GM12878 (cell line): ENCODE data around the gene ANTXR1.

Experiments
- BCL11A ChIP-seq: IDR thresholded peaks from 2 replicates; pipeline ENCODE4 v1.6.1; 2011; ENCODE audit warnings: low read depth, low read length
- EZH2 ChIP-seq: IDR thresholded peaks from 2 replicates; pipeline ENCODE4 v1.6.1; 2012; ENCODE audit warnings: low read depth, mild to moderate bottlenecking, control low read depth, inconsistent platforms, low read length, borderline replicate concordance; ENCODE audit not compliant: control insufficient read depth
- POLR2AphosphoS5 ChIP-seq: IDR thresholded peaks from 2 replicates; pipeline ENCODE4 v1.6.1; 2011; ENCODE audit warnings: mild to moderate bottlenecking, low read length, inconsistent platforms
- RBBP5 ChIP-seq: fragments of 200-600 bp; sonication (generic); conservative IDR thresholded peaks from 2 replicates; pipeline ENCODE4 v1.6.1; 2016
- TF ChIP-seq, protein P1 (sequence below), 3 experiments: IDR thresholded peaks in 2 of 3; conservative IDR thresholded peaks in 1 of 3; 2 replicates each; pipeline ENCODE4 v1.5.1; 2011; ENCODE audit warnings: low read depth in 3 of 3, low read length in 3 of 3, mild to moderate bottlenecking in 3 of 3, control low read depth in 2 of 3, moderate library complexity in 2 of 3, inconsistent platforms in 1 of 3, mixed read lengths in 1 of 3; ENCODE audit not compliant: control insufficient read depth in 2 of 3, insufficient read depth in 1 of 3; ENCODE audit errors: extremely low read depth in 1 of 3
- TF ChIP-seq, protein P2 (sequence below): IDR thresholded peaks from 2 replicates; pipeline ENCODE4 v1.6.1; 2012; ENCODE audit warnings: improper control_type of control experiment, low read depth, low read length; ENCODE audit not compliant: insufficient replicate concordance
- TF ChIP-seq, protein P3 (sequence below): fragments of 450-650 bp; formaldehyde crosslinking; IDR thresholded peaks from 2 replicates; pipeline ENCODE4 v1.4.0; 2020; ENCODE audit warnings: mild to moderate bottlenecking, moderate library complexity

DNA sequence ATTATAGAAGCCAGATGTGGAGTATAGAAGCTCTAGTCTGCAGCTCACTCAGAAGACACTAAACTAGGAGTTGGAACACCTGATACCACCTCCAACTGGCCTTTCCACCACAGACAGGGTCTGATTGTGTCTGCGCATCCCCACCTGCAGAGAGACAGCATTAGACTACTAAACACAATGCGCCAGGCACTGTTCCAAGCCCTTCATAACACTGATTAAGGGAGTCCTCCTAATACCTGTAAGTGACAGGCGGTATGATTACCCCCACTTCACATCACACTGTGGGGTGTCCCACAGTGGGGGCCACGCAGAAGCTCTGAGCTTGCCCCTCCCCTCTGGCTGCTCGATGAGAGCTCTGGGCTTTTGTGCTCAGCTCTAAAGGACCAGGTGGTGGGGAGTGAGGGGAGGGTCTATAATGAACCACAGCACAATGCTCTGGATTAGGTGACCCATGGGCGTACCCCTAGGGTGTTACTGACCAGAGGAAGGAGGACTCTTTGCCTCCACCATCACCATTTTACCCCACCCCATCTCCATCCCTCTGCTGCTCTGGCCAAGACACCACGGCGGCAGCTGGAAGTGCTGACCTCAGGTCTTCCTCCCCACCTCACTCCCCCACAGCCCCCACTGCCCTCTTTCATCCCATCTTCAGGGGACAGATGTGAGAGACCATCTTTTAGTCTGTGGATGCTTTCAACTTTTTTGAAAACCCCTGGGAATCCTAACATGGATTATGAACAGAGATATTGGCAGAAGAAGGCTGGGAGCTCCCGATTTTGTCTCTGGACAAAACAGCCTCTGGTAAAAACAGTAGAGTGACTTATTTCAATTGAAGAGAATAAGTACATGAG lies 228.9 kb downstream of the ANTXR1 start:
- TF ChIP-seq BCL11A (no peak), RBBP5 (no peak), EZH2 (no peak), POLR2AphosphoS5 (no peak)
- TF ChIP-seq, protein P1, sequence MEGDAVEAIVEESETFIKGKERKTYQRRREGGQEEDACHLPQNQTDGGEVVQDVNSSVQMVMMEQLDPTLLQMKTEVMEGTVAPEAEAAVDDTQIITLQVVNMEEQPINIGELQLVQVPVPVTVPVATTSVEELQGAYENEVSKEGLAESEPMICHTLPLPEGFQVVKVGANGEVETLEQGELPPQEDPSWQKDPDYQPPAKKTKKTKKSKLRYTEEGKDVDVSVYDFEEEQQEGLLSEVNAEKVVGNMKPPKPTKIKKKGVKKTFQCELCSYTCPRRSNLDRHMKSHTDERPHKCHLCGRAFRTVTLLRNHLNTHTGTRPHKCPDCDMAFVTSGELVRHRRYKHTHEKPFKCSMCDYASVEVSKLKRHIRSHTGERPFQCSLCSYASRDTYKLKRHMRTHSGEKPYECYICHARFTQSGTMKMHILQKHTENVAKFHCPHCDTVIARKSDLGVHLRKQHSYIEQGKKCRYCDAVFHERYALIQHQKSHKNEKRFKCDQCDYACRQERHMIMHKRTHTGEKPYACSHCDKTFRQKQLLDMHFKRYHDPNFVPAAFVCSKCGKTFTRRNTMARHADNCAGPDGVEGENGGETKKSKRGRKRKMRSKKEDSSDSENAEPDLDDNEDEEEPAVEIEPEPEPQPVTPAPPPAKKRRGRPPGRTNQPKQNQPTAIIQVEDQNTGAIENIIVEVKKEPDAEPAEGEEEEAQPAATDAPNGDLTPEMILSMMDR (IDR thresholded peaks at IDR 0.05 in 2 of 3, conservative IDR thresholded peaks at IDR 0.05 in 1 of 3; ENCODE audit: control insufficient read depth in 2 of 3, extremely low read depth in 1 of 3, insufficient read depth in 1 of 3, low read depth in 3 of 3, low read length in 3 of 3), result no peak
- TF ChIP-seq, protein P2, sequence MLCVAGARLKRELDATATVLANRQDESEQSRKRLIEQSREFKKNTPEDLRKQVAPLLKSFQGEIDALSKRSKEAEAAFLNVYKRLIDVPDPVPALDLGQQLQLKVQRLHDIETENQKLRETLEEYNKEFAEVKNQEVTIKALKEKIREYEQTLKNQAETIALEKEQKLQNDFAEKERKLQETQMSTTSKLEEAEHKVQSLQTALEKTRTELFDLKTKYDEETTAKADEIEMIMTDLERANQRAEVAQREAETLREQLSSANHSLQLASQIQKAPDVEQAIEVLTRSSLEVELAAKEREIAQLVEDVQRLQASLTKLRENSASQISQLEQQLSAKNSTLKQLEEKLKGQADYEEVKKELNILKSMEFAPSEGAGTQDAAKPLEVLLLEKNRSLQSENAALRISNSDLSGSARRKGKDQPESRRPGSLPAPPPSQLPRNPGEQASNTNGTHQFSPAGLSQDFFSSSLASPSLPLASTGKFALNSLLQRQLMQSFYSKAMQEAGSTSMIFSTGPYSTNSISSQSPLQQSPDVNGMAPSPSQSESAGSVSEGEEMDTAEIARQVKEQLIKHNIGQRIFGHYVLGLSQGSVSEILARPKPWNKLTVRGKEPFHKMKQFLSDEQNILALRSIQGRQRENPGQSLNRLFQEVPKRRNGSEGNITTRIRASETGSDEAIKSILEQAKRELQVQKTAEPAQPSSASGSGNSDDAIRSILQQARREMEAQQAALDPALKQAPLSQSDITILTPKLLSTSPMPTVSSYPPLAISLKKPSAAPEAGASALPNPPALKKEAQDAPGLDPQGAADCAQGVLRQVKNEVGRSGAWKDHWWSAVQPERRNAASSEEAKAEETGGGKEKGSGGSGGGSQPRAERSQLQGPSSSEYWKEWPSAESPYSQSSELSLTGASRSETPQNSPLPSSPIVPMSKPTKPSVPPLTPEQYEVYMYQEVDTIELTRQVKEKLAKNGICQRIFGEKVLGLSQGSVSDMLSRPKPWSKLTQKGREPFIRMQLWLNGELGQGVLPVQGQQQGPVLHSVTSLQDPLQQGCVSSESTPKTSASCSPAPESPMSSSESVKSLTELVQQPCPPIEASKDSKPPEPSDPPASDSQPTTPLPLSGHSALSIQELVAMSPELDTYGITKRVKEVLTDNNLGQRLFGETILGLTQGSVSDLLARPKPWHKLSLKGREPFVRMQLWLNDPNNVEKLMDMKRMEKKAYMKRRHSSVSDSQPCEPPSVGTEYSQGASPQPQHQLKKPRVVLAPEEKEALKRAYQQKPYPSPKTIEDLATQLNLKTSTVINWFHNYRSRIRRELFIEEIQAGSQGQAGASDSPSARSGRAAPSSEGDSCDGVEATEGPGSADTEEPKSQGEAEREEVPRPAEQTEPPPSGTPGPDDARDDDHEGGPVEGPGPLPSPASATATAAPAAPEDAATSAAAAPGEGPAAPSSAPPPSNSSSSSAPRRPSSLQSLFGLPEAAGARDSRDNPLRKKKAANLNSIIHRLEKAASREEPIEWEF, result no peak
- TF ChIP-seq, protein P3, sequence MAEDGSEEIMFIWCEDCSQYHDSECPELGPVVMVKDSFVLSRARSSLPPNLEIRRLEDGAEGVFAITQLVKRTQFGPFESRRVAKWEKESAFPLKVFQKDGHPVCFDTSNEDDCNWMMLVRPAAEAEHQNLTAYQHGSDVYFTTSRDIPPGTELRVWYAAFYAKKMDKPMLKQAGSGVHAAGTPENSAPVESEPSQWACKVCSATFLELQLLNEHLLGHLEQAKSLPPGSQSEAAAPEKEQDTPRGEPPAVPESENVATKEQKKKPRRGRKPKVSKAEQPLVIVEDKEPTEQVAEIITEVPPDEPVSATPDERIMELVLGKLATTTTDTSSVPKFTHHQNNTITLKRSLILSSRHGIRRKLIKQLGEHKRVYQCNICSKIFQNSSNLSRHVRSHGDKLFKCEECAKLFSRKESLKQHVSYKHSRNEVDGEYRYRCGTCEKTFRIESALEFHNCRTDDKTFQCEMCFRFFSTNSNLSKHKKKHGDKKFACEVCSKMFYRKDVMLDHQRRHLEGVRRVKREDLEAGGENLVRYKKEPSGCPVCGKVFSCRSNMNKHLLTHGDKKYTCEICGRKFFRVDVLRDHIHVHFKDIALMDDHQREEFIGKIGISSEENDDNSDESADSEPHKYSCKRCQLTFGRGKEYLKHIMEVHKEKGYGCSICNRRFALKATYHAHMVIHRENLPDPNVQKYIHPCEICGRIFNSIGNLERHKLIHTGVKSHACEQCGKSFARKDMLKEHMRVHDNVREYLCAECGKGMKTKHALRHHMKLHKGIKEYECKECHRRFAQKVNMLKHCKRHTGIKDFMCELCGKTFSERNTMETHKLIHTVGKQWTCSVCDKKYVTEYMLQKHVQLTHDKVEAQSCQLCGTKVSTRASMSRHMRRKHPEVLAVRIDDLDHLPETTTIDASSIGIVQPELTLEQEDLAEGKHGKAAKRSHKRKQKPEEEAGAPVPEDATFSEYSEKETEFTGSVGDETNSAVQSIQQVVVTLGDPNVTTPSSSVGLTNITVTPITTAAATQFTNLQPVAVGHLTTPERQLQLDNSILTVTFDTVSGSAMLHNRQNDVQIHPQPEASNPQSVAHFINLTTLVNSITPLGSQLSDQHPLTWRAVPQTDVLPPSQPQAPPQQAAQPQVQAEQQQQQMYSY, result no peak
